GM19468 (cell line): Measurements from ENCODE around the gene TENT4B.
A peak's percentile ranks its signal among the peaks of the same experiment; 100 is the strongest.

ENCODE experiments used
- ATAC-seq: cut with Tn5 transposase; IDR thresholded peaks from one replicate; pipeline ENCODE4 v1.9.1; 2021; ENCODE audit warnings: mild to moderate bottlenecking, moderate library complexity, moderate number of reproducible peaks; ENCODE audit not compliant: unreplicated experiment; ENCODE audit errors: extremely low read depth

The TENT4B gene

GRCh38 chr16:50252082-50252611 lies 99.0 kb downstream of the TENT4B start:
- no peak for ATAC-seq

GRCh38 chr16:50252874-50253513 lies 99.9 kb downstream of the TENT4B start:
- no peak for ATAC-seq

- ATAC-seq, result no peak
These were observed 100.4 kb downstream of the TENT4B start for GRCh38 chr16:50253514-50253910.

- ATAC-seq, result no peak
These were observed 101.0 kb downstream of the TENT4B start for GRCh38 chr16:50254072-50254471.

GRCh38 chr16:50255538-50255937 lies 102.4 kb downstream of the TENT4B start:
- ATAC-seq, result no peak

- no peak for ATAC-seq
These were observed 103.5 kb downstream of the TENT4B start for GRCh38 chr16:50256604-50257003.

- no peak for ATAC-seq
These were observed 104.8 kb downstream of the TENT4B start for GRCh38 chr16:50257876-50258275.

- no peak for ATAC-seq
These were observed 106.5 kb downstream of the TENT4B start for GRCh38 chr16:50259334-50260205.

- no peak for ATAC-seq
These were observed 107.4 kb downstream of the TENT4B start for GRCh38 chr16:50260206-50261159.

- ATAC-seq, result no peak
These were observed 108.1 kb downstream of the TENT4B start for GRCh38 chr16:50261160-50261706.

- ATAC-seq, result no peak
These were observed 108.7 kb downstream of the TENT4B start for GRCh38 chr16:50261707-50262235.

GRCh38 chr16:50263060-50263909 lies 110.2 kb downstream of the TENT4B start:
- ATAC-seq, result no peak

- ATAC-seq, result no peak
These were observed 111.1 kb downstream of the TENT4B start for GRCh38 chr16:50263940-50264929.

- no peak for ATAC-seq
These were observed 112.2 kb downstream of the TENT4B start for GRCh38 chr16:50265260-50265659.

GRCh38 chr16:50265716-50266336 lies 112.7 kb downstream of the TENT4B start:
- ATAC-seq, result no peak

- peak; percentile 63 for ATAC-seq
These were observed 113.4 kb downstream of the TENT4B start, which contains the start of gene ADCY7 for GRCh38 chr16:50266337-50267091. Gene ADCY7 (plus strand): TSS chr16:50266551. CDS start chr16:50288180, 21,629 bp downstream.
